GM06990 (cell line): Measurements from ENCODE around the gene CDC25B.

Source experiments
- DNase-seq: peaks from one replicate; pipeline ENCODE4 v3.0.0-alpha.2; 2011; ENCODE audit not compliant: insufficient read length; ENCODE audit errors: extremely low read depth
- H3K27me3 ChIP-seq: replicated peaks from 2 replicates; pipeline ENCODE4 v1.6.0; 2011; ENCODE audit warnings: low read length; ENCODE audit not compliant: control insufficient read depth, insufficient read depth
- H3K36me3 ChIP-seq: 2 replicates; pipeline ENCODE4 v1.5.1; 2011; ENCODE audit warnings: low read length; ENCODE audit not compliant: control insufficient read depth, insufficient read depth
- H3K4me3 ChIP-seq: replicated peaks from 2 replicates; pipeline ENCODE4 v1.5.1; 2011; ENCODE audit warnings: low read depth, mild to moderate bottlenecking, control low read depth, low read length
- CTCF ChIP-seq: IDR thresholded peaks from 2 replicates; pipeline ENCODE4 v1.5.1; 2011; ENCODE audit warnings: low read length, control low read depth, mild to moderate bottlenecking, inconsistent platforms; ENCODE audit not compliant: insufficient read depth, poor library complexity, severe bottlenecking

The CDC25B gene

GRCh38 chr20:3802524-3803239 lies 6.6 kb downstream of the CDC25B start:
- TF ChIP-seq CTCF, result no peak
- H3K4me3 ChIP-seq, result no peak overlapping the region
- DNase-seq, result no peak
- no peaks in the 10 kb centered on the region for H3K27me3 ChIP-seq
- peaks cover 26% of the 10 kb centered on the region for H3K36me3 ChIP-seq

GRCh38 chr20:3803289-3803688 lies 7.2 kb downstream of the CDC25B start:
- no peak for TF ChIP-seq CTCF
- H3K27me3 ChIP-seq, result no peaks in the 10 kb centered on the region
- peaks cover 26% of the 10 kb centered on the region for H3K36me3 ChIP-seq
- DNase-seq, result no peak
- no peak overlapping the region for H3K4me3 ChIP-seq

- TF ChIP-seq CTCF, result no peak
- Histone ChIP-seq H3K36me3 (peaks cover 26% of the 10 kb centered on the region), H3K4me3 (no peak overlapping the region), H3K27me3 (no peaks in the 10 kb centered on the region)
- no peak for DNase-seq
Measured at GRCh38 chr20:3803854-3804253, 7.7 kb downstream of the CDC25B start.

- Histone ChIP-seq H3K27me3 (no peaks in the 10 kb centered on the region), H3K4me3 (no peak overlapping the region), H3K36me3 (peaks cover 26% of the 10 kb centered on the region)
- no peak for DNase-seq
- no peak for TF ChIP-seq CTCF
Measured at GRCh38 chr20:3804254-3804751, 8.2 kb downstream of the CDC25B start.

- Histone ChIP-seq H3K27me3 (no peaks in the 10 kb centered on the region), H3K36me3 (peaks cover 26% of the 10 kb centered on the region), H3K4me3 (no peak overlapping the region)
- no peak for TF ChIP-seq CTCF
- no peak for DNase-seq
Measured at GRCh38 chr20:3804781-3805180, 8.7 kb downstream of the CDC25B start.
